ENCODE results near the gene KCNMB2.

- TF ChIP-seq CTCF (IDR thresholded peaks at IDR 0.05; ENCODE audit: low read depth, low read length) (no peak), EZH2phosphoT487 (IDR thresholded peaks at IDR 0.05; ENCODE audit: low read depth) (no peak)
Observed at GRCh38 chr3:178680037-178680436, 143.8 kb downstream of the KCNMB2 start.

Data from OCI-LY3 (cell line).